Spleen (tissue), 11 donors: ENCODE data around the gene PIPOX. TPM values are rescaled to one million over a fixed set of nuclear protein-coding genes. Genes with fewer than 3 reads are reported as not detected.

Experiments
- DNase-seq: peaks from one replicate; pipeline ENCODE4 v3.0.0-alpha.2; 2020
- H3K27ac ChIP-seq, 8 donors: fragments of 200-600 bp; sonication (generic) in 7 of 8; 1 replicate in 4 of 8; 2 replicates in 4 of 8; pipeline versions ENCODE4 v1.5.0 to v1.8.0; 2016 to 2021; ENCODE audit warnings: inconsistent platforms in 4 of 8, mild to moderate bottlenecking in 4 of 8, moderate library complexity in 1 of 8
- H3K27me3 ChIP-seq, 7 donors: fragments of 200-600 bp; sonication (generic) in 6 of 7; replicated peaks in 1 of 7; 1 replicate in 4 of 7; 2 replicates in 3 of 7; pipeline versions ENCODE4 v1.5.0 to v1.8.0; 2016 to 2021; ENCODE audit warnings: inconsistent platforms in 3 of 7, mild to moderate bottlenecking in 1 of 7
- H3K36me3 ChIP-seq, 6 donors: fragments of 200-600 bp; sonication (generic) in 5 of 6; 1 replicate in 4 of 6; 2 replicates in 2 of 6; pipeline versions ENCODE4 v1.5.0 to v1.8.0; 2016 to 2021; ENCODE audit warnings: inconsistent platforms in 2 of 6
- H3K4me1 ChIP-seq, 6 donors: fragments of 200-600 bp; sonication (generic) in 5 of 6; 1 replicate in 3 of 6; 2 replicates in 3 of 6; pipeline versions ENCODE4 v1.5.0 to v1.8.0; 2016 to 2021; ENCODE audit warnings: inconsistent platforms in 3 of 6
- H3K4me3 ChIP-seq, 8 donors: fragments of 200-600 bp; sonication (generic) in 7 of 8; 1 replicate in 4 of 8; 2 replicates in 4 of 8; pipeline versions ENCODE4 v1.5.0 to v1.8.0; 2016 to 2021; ENCODE audit warnings: inconsistent platforms in 4 of 8, mild to moderate bottlenecking in 4 of 8, moderate library complexity in 2 of 8
- H3K9me3 ChIP-seq, 8 donors: fragments of 200-600 bp; sonication (generic) in 7 of 8; 1 replicate in 4 of 8; 2 replicates in 4 of 8; pipeline versions ENCODE4 v1.5.0 to v1.8.0; 2016 to 2021; ENCODE audit warnings: inconsistent platforms in 4 of 8
- CTCF ChIP-seq, 11 experiments: fragments of 200-600 bp in 7 of 11; fragments of 450-650 bp in 4 of 11; sonication (generic) in 4 of 11; IDR thresholded peaks in 8 of 11; conservative IDR thresholded peaks in 3 of 11; 1 replicate in 7 of 11; 2 replicates in 4 of 11; pipeline versions ENCODE4 v1.4.0 to v1.8.0; 2016 to 2021; ENCODE audit warnings: antibody characterized with exemption in 11 of 11, inconsistent platforms in 4 of 11, mild to moderate bottlenecking in 1 of 11
- POLR2A ChIP-seq, 3 donors: fragments of 450-650 bp; IDR thresholded peaks; one replicate each; pipeline ENCODE4 v1.5.1; 2017; ENCODE audit warnings: antibody characterized with exemption in 3 of 3, mild to moderate bottlenecking in 1 of 3
- POLR2AphosphoS5 ChIP-seq, 3 donors: sonication (generic); formaldehyde crosslinking; IDR thresholded peaks; one replicate each; pipeline ENCODE4 v1.5.1; 2017; ENCODE audit warnings: antibody characterized with exemption in 3 of 3
- WGBS, 5 donors: extraction: QIAGEN DNeasy Blood & Tissue Kit in 3 of 5; methylation state at CpG; one replicate each; pipeline versions ENCODE4 v1.1.5 to v1.1.7; 2013 to 2018; 5-methylcytosine and 5-hydroxymethylcytosine counted together
- intact Hi-C: fragments of 100-400 bp; cut with DNase I; formaldehyde crosslinking; loops from one replicate; pipeline ENCODE4 v1.15.0; 2023; ENCODE audit warnings: low total_unique reads
- polyA plus RNA-seq, 3 donors: library from polyadenylated mRNA; stranded (reverse); fragments of 200-250 nt; gene quantifications; one replicate each; pipeline ENCODE4 v1.2.1, GENCODE V29; 2013
- total RNA-seq, 7 donors: library from RNA; depleted of rRNA in 3 of 7; stranded (reverse); fragments of >200 nt in 3 of 7; fragmentation: NEBNext Ultra II Directional in 4 of 7; extraction: Animal tissue kit (Norgen Biotek cat#: 25700) in 4 of 7; gene quantifications; one replicate each; pipeline versions ENCODE4 v1.1.0 to v1.2.1, GENCODE V29; 2016 to 2021
- donor health status: healthy with polysubstance abuse.
- donor health status: DM: no; HTN: no; CAD: no; lungs with moderate emphysema.
- donor health status: DM: no; HTN: no; CAD: no.
- donor health status: Bipolar disorder and iron deficiency.
- donor health status: healthy.
- donor health status: DM: no; HTN: no; CAD: no.
- donor health status: DM: yes; HTN: yes; CAD: no.

PIPOX gene
- total and polyA plus RNA-seq, 10 donors, result 0.64 to 8.3 (median 4.7) TPM

- WGBS, 5 donors, result 58 to 79% (median 65%) methylated on average over 3 of the region's 3 CpGs
- Histone ChIP-seq H3K36me3 (no peaks in the 10 kb centered on the region), H3K27ac (peak overlapping the region in 5 of 8 donors; percentile 22 to 74 (median 59)), H3K27me3 (no peaks in the 10 kb centered on the region), H3K9me3 (no peaks in the 10 kb centered on the region), H3K4me3 (no peak overlapping the region), H3K4me1 (peaks cover 14 to 40% (median 23%) of the 10 kb centered on the region in 6 donors)
- no peak for DNase-seq
- no peak for TF ChIP-seq POLR2A (IDR thresholded peaks at IDR 0.05)
- intact Hi-C loops, result no loop called here
Observed at GRCh38 chr17:29043539-29044145, 701 bp downstream of the PIPOX start.

DNA sequence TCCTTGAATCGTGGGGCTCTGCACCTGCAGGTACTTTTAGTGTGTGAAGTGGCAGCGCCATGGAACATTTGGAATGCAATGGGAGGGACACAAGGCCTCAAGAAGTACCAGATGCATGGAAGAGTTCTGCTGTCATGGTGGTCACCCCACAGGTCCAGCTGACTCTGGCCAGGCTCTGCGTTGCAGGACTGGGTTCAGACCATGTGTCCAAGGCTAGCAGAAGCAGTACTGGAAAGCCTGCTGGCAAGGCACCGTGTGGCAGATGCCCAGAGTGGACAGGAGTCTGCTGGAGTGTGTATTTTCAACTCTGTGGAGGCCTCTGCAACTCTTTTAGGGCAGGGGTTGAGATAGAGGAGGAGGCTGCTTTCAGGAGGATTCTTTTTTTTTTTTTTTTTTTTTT, 2.1 kb downstream of the PIPOX start:
- WGBS, 5 donors, result 91 to 97% (median 94%) methylated on average over 4 of the region's 4 CpGs
- H3K4me3 ChIP-seq, result no peak overlapping the region

DNA sequence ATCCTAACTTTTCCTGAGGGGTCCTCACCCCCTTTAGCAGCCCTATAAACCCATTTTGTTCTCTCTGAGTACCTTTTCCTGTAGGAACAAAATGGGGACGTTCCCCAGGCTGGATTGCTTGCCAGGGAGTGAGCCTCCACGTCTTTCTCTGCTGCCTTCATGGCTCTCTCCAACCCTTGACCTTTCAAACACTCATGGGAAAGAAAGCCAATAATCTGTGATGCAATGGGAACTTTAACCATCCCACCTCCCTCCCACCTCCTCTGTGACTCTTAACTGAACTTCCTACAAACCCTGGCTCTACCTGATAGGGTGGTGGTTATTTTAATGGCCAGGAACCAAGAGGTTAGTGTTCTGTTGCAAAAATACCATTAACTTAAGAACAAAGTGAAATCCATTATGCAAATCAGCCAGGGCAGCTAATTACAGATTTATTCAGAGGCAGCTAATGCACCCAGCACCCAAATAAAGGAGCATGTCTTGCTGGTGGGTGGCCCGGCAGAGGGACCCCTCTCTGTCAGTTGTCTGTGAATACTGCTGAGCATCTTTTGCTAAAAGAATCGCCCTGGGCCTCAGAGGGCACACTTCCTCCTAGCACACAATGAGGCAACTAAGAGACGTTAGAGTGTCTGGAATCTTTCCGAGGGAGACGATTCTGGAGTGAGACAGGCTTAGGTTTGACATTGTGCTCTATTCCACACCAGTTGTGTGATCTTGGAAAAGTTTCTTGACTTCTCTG, 3.0 kb downstream of the PIPOX start:
- Histone ChIP-seq H3K36me3 (no peaks in the 10 kb centered on the region), H3K4me3 (no peak overlapping the region), H3K9me3 (no peaks in the 10 kb centered on the region), H3K27ac (no peak overlapping the region), H3K4me1 (peaks cover 14 to 40% (median 23%) of the 10 kb centered on the region in 6 donors), H3K27me3 (no peaks in the 10 kb centered on the region)
- intact Hi-C loops, result no loop called here
- TF ChIP-seq CTCF (IDR thresholded peaks at IDR 0.05 in 8 of 11, conservative IDR thresholded peaks at IDR 0.05 in 3 of 11) (no peak), POLR2AphosphoS5 (IDR thresholded peaks at IDR 0.05) (no peak), POLR2A (IDR thresholded peaks at IDR 0.05) (no peak)
- no peak for DNase-seq
- 58 to 73% (median 71%) methylated on average over 7 of the region's 7 CpGs for WGBS, 5 donors

More for the DNA sequence above, 2.1 kb downstream of the PIPOX start:
- peaks cover 14 to 40% (median 23%) of the 10 kb centered on the region in 6 donors for H3K4me1 ChIP-seq
- no peaks in the 10 kb centered on the region for H3K27me3 ChIP-seq
- intact Hi-C loops, result no loop called here
- H3K36me3 ChIP-seq, result no peaks in the 10 kb centered on the region
- TF ChIP-seq POLR2AphosphoS5 (IDR thresholded peaks at IDR 0.05), result no peak
- no peak for TF ChIP-seq CTCF (IDR thresholded peaks at IDR 0.05 in 8 of 11, conservative IDR thresholded peaks at IDR 0.05 in 3 of 11)
- no peak for TF ChIP-seq POLR2A (IDR thresholded peaks at IDR 0.05)
- no peak for DNase-seq
- H3K27ac ChIP-seq, result no peak overlapping the region
- no peaks in the 10 kb centered on the region for H3K9me3 ChIP-seq

DNA sequence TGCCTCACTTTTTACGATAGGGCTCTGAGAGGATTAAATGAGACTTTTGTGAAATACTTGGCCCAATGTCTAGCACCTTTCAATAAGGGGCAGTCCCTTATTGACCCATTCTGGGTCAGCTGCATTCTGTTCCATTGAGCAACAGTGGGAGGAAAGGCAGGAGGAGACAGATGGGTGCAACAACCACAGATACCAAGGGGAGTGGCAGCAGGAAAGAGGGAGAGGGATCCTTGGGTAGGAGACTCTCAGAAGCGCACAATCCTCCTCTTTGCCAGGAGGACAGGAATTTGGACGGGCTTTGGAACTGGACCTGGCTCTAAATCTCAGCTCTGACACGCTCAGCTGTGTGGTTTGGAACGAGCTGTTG, 3.5 kb downstream of the PIPOX start:
- H3K36me3 ChIP-seq, result no peaks in the 10 kb centered on the region
- no peak overlapping the region for H3K27ac ChIP-seq
- intact Hi-C loops, result no loop called here
- H3K9me3 ChIP-seq, result no peaks in the 10 kb centered on the region
- 71 to 87% (median 83%) methylated on average over 5 of the region's 5 CpGs for WGBS, 5 donors
- peaks cover 14 to 40% (median 23%) of the 10 kb centered on the region in 6 donors for H3K4me1 ChIP-seq
- H3K4me3 ChIP-seq, result no peak overlapping the region
- DNase-seq, result no peak
- H3K27me3 ChIP-seq, result no peaks in the 10 kb centered on the region
- TF ChIP-seq POLR2AphosphoS5 (IDR thresholded peaks at IDR 0.05) (no peak), CTCF (IDR thresholded peaks at IDR 0.05 in 8 of 11, conservative IDR thresholded peaks at IDR 0.05 in 3 of 11) (no peak), POLR2A (IDR thresholded peaks at IDR 0.05) (no peak)
